Ishikawa (cell line): ENCODE data around the gene WDR64.

Experiments
- CEBPB ChIP-seq: IDR thresholded peaks from 2 replicates; pipeline ENCODE4 v1.6.1; 2012
- EGR1 ChIP-seq: IDR thresholded peaks from 2 replicates; pipeline ENCODE4 v1.6.1; 2012
- EP300 ChIP-seq: IDR thresholded peaks from 2 replicates; pipeline ENCODE4 v1.6.1; 2012; ENCODE audit warnings: borderline replicate concordance
- FOXM1 ChIP-seq: IDR thresholded peaks from 2 replicates; pipeline ENCODE4 v1.6.1; 2012; ENCODE audit warnings: low read depth, borderline replicate concordance
- NFIC ChIP-seq: IDR thresholded peaks from 2 replicates; pipeline ENCODE4 v1.6.1; 2012
- RAD21 ChIP-seq: IDR thresholded peaks from 2 replicates; pipeline ENCODE4 v1.6.1; 2012; ENCODE audit warnings: low read depth
- TAF1 ChIP-seq: IDR thresholded peaks from 2 replicates; pipeline ENCODE4 v1.6.1; 2012; ENCODE audit warnings: low read depth, mild to moderate bottlenecking
- TCF12 ChIP-seq: IDR thresholded peaks from 2 replicates; pipeline ENCODE4 v1.6.1; 2012; ENCODE audit warnings: low read depth
- TEAD4 ChIP-seq: IDR thresholded peaks from 2 replicates; pipeline ENCODE4 v1.6.1; 2012
- YY1 ChIP-seq: IDR thresholded peaks from 2 replicates; pipeline ENCODE4 v1.6.1; 2012; ENCODE audit warnings: low read depth
- ZBTB7A ChIP-seq: IDR thresholded peaks from 2 replicates; pipeline ENCODE4 v1.6.1; 2012; ENCODE audit warnings: low read depth
- TF ChIP-seq, protein P1 (sequence below): IDR thresholded peaks from 2 replicates; pipeline ENCODE4 v1.6.1; 2012; ENCODE audit warnings: low read depth, mild to moderate bottlenecking
- TF ChIP-seq, protein P2 (sequence below): IDR thresholded peaks from 2 replicates; pipeline ENCODE4 v1.6.1; 2012
- TF ChIP-seq, protein P3 (sequence below): IDR thresholded peaks from 2 replicates; pipeline ENCODE4 v1.6.1; 2012

DNA sequence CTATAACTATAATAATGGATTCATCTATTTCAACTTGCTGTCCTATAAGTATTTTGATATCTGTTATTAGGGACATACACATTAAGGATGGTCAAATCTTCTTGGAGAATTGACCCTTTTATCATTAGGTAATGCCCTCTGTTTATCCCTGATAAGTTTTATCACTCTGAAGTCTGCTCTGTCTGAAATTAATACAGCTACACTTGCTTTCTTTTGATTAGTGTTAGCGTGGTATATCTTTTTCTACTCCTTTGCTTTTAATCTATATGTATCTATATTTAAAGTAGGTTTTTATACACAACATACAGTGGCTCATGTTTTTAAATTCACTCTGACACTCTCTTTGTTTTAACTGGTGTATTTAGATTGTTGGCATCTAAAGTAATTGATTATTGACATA lies 126.0 kb downstream of the WDR64 start:
- TF ChIP-seq YY1 (no peak), FOXM1 (no peak), EP300 (no peak), CEBPB (no peak), NFIC (no peak), RAD21 (no peak), TCF12 (no peak), TAF1 (no peak), TEAD4 (no peak), ZBTB7A (no peak), EGR1 (no peak)
- TF ChIP-seq, protein P1, sequence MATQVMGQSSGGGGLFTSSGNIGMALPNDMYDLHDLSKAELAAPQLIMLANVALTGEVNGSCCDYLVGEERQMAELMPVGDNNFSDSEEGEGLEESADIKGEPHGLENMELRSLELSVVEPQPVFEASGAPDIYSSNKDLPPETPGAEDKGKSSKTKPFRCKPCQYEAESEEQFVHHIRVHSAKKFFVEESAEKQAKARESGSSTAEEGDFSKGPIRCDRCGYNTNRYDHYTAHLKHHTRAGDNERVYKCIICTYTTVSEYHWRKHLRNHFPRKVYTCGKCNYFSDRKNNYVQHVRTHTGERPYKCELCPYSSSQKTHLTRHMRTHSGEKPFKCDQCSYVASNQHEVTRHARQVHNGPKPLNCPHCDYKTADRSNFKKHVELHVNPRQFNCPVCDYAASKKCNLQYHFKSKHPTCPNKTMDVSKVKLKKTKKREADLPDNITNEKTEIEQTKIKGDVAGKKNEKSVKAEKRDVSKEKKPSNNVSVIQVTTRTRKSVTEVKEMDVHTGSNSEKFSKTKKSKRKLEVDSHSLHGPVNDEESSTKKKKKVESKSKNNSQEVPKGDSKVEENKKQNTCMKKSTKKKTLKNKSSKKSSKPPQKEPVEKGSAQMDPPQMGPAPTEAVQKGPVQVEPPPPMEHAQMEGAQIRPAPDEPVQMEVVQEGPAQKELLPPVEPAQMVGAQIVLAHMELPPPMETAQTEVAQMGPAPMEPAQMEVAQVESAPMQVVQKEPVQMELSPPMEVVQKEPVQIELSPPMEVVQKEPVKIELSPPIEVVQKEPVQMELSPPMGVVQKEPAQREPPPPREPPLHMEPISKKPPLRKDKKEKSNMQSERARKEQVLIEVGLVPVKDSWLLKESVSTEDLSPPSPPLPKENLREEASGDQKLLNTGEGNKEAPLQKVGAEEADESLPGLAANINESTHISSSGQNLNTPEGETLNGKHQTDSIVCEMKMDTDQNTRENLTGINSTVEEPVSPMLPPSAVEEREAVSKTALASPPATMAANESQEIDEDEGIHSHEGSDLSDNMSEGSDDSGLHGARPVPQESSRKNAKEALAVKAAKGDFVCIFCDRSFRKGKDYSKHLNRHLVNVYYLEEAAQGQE: no peak
- TF ChIP-seq, protein P2, sequence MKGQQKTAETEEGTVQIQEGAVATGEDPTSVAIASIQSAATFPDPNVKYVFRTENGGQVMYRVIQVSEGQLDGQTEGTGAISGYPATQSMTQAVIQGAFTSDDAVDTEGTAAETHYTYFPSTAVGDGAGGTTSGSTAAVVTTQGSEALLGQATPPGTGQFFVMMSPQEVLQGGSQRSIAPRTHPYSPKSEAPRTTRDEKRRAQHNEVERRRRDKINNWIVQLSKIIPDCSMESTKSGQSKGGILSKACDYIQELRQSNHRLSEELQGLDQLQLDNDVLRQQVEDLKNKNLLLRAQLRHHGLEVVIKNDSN: no peak
- TF ChIP-seq, protein P3, sequence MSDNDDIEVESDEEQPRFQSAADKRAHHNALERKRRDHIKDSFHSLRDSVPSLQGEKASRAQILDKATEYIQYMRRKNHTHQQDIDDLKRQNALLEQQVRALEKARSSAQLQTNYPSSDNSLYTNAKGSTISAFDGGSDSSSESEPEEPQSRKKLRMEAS: no peak
